Tibial artery (tissue), 4 donors: ENCODE data around the gene BTRC.
A peak's percentile ranks its signal among the peaks of the same experiment; 100 is the strongest.

Experiments used
- DNase-seq, 2 donors: peaks; one replicate each; pipeline ENCODE4 v3.0.0-alpha.2; 2019
- H3K27ac ChIP-seq, 2 donors: fragments of 200-600 bp; sonication (generic) in 1 of 2; 1 replicate in 1 of 2; 2 replicates in 1 of 2; pipeline ENCODE4 v1.5.1; 2018 to 2019; ENCODE audit warnings: mild to moderate bottlenecking in 1 of 2
- H3K27me3 ChIP-seq, 2 donors: fragments of 200-600 bp; sonication (generic) in 1 of 2; one replicate each; pipeline versions ENCODE4 v1.5.1 to v1.6.0; 2016 to 2019
- H3K36me3 ChIP-seq, 3 donors: fragments of 200-600 bp; sonication (generic) in 2 of 3; one replicate each; pipeline ENCODE4 v1.5.1; 2016 to 2019; ENCODE audit warnings: mild to moderate bottlenecking in 2 of 3
- H3K4me1 ChIP-seq, 4 donors: fragments of 200-600 bp; sonication (generic) in 2 of 4; 1 replicate in 3 of 4; 2 replicates in 1 of 4; pipeline ENCODE4 v1.5.1; 2016 to 2019
- H3K4me3 ChIP-seq, 2 donors: fragments of 200-600 bp; sonication (generic) in 1 of 2; 1 replicate in 1 of 2; 2 replicates in 1 of 2; pipeline ENCODE4 v1.5.1; 2018 to 2019; ENCODE audit warnings: mild to moderate bottlenecking in 2 of 2
- H3K9me3 ChIP-seq, 3 donors: fragments of 200-600 bp; sonication (generic) in 1 of 3; one replicate each; pipeline ENCODE4 v1.5.1; 2016 to 2019
- CTCF ChIP-seq, 2 experiments: fragments of 200-600 bp in 1 of 2; fragments of 450-650 bp in 1 of 2; IDR thresholded peaks; one replicate each; pipeline ENCODE4 v1.5.1; 2017 to 2019; ENCODE audit warnings: antibody characterized with exemption in 2 of 2, mild to moderate bottlenecking in 1 of 2, moderate library complexity in 1 of 2
- intact Hi-C: fragments of 100-400 bp; cut with DNase I; formaldehyde crosslinking; loops from one replicate; pipeline ENCODE4 v1.15.0; 2023; ENCODE audit warnings: low total_unique reads

BTRC gene

GRCh38 chr10:101485681-101486554 lies 132.0 kb downstream of the BTRC start:
- peaks cover 0 to 2% (median 0%) of the 10 kb centered on the region in 3 donors for H3K36me3 ChIP-seq
- no peak for TF ChIP-seq CTCF (IDR thresholded peaks at IDR 0.05)
- H3K27ac ChIP-seq, result no peak overlapping the region
- no peaks in the 10 kb centered on the region for H3K9me3 ChIP-seq
- intact Hi-C loops, result no loop called here
- H3K4me1 ChIP-seq, result no peaks in the 10 kb centered on the region
- no peak overlapping the region for H3K4me3 ChIP-seq
- DNase-seq, result peak in 1 of 2 donors; percentile 23
- no peaks in the 10 kb centered on the region for H3K27me3 ChIP-seq

- Histone ChIP-seq H3K4me3 (no peak overlapping the region), H3K36me3 (no peaks in the 10 kb centered on the region), H3K9me3 (no peaks in the 10 kb centered on the region), H3K27me3 (no peaks in the 10 kb centered on the region), H3K4me1 (no peaks in the 10 kb centered on the region), H3K27ac (no peak overlapping the region)
- TF ChIP-seq CTCF (IDR thresholded peaks at IDR 0.05), result no peak
- no peak for DNase-seq
- intact Hi-C loops, result no loop called here
Observed at GRCh38 chr10:101487399-101487798, 133.4 kb downstream of the BTRC start.

- Histone ChIP-seq H3K36me3 (no peaks in the 10 kb centered on the region), H3K27ac (no peak overlapping the region), H3K4me3 (no peak overlapping the region), H3K27me3 (no peaks in the 10 kb centered on the region), H3K4me1 (no peaks in the 10 kb centered on the region), H3K9me3 (no peaks in the 10 kb centered on the region)
- DNase-seq, result no peak
- intact Hi-C loops, result no loop called here
- no peak for TF ChIP-seq CTCF (IDR thresholded peaks at IDR 0.05)
Observed at GRCh38 chr10:101489355-101489754, 135.4 kb downstream of the BTRC start.

GRCh38 chr10:101490026-101490425 lies 136.1 kb downstream of the BTRC start:
- Histone ChIP-seq H3K4me3 (no peak overlapping the region), H3K27ac (no peak overlapping the region), H3K4me1 (no peaks in the 10 kb centered on the region), H3K36me3 (no peaks in the 10 kb centered on the region), H3K9me3 (no peaks in the 10 kb centered on the region), H3K27me3 (no peaks in the 10 kb centered on the region)
- intact Hi-C loops, result no loop called here
- no peak for DNase-seq
- TF ChIP-seq CTCF (IDR thresholded peaks at IDR 0.05), result no peak

- no peak for TF ChIP-seq CTCF (IDR thresholded peaks at IDR 0.05)
- DNase-seq, result no peak
- H3K27ac ChIP-seq, result no peak overlapping the region
- no peak overlapping the region for H3K4me3 ChIP-seq
- no peaks in the 10 kb centered on the region for H3K9me3 ChIP-seq
- intact Hi-C loops, result no loop called here
- no peaks in the 10 kb centered on the region for H3K4me1 ChIP-seq
- no peaks in the 10 kb centered on the region for H3K36me3 ChIP-seq
- no peaks in the 10 kb centered on the region for H3K27me3 ChIP-seq
Observed at GRCh38 chr10:101492205-101492604, 138.2 kb downstream of the BTRC start.
